HG02938 (cell line): ENCODE results near the gene STX10.

Experiments
- ATAC-seq: cut with Tn5 transposase; IDR thresholded peaks from one replicate; pipeline ENCODE4 v1.9.1; 2021; ENCODE audit warnings: mild to moderate bottlenecking, moderate library complexity; ENCODE audit not compliant: unreplicated experiment

Gene STX10

DNA sequence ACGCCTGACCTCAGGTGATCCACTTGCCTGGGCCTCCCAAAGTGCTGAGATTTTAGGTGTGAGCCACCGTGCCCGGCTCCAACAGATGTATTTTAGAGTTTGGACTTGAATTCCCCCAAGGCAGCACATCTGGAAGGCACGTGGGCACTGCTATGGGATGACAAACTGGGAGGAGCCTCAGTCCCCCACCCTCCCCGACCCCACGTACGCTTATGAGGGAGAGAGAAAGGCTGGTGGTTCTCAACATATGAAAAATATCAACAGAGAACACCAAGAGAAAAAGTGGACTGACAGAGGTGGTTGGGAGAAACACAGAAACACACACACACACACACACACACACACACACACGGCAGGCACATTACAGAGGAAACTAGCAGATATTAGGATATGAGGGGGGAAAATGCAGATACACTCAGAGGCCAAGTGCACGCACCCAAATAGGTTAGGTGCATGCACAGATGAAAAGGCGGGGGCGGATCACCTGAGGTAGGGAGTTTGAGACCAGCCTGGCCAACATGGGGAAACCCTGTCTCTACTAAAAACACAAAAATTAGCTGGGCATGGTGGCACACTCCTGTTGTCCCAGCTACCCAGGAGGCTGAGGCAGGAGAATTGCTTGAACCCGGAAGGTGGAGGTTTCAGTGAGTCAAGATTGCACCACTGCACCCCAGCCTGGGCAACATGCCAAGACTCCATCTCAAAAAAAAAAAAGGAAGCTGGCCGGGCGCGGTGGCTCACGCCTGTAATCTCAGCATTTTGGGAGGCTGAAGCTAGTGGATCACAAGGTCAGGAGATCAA is 3.2 kb downstream of the STX10 start:
- no peak for ATAC-seq

DNA sequence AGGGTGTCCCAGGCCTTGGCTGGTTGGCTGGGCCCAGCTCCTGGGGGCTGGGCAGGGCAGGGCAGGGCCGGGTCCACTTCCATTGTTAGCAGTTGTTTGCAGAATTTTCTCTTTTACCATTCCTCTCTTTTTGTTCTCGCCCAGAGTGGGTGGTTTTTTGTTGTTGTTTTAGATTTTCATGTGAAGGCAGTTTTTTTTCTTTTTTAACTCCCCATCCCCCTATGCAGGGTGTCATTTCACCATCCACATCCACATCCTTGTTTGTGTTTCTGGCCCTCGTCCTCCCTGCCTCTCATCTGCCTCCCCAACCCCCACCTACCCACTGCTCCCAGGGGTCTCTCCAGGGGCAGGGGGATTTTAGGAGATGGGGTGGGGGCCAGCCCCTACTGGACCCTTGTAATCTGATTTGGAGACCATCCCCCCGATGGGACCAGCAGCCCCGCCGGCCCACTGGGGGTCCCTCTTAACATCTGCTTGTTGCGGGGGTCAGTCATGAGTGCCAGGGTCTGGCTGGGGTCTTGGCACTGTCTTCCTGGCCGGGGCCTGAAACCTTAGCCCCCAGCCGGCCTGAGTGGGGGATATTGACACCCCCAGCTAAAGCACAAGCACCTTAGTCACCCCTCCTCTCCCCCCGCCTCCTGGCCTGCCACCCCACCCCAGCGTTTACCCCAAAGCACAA is 10.4 kb downstream of the STX10 start:
- ATAC-seq, result no peak

DNA sequence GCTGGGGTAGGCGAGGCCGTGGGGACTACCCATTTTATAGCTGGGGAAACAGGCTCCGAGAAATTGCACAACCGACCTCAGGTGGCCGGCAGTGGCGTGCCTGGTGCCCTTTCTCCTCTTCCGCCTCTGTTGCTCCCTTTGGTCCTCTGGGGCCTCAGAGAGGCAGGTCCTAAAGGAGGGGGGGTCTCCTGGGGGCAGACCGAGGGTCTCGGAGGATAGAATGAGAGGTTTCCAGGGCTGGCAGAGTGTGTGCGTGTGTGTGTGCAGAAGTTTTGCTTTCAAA is 11.3 kb downstream of the STX10 start:
- no peak for ATAC-seq

DNA sequence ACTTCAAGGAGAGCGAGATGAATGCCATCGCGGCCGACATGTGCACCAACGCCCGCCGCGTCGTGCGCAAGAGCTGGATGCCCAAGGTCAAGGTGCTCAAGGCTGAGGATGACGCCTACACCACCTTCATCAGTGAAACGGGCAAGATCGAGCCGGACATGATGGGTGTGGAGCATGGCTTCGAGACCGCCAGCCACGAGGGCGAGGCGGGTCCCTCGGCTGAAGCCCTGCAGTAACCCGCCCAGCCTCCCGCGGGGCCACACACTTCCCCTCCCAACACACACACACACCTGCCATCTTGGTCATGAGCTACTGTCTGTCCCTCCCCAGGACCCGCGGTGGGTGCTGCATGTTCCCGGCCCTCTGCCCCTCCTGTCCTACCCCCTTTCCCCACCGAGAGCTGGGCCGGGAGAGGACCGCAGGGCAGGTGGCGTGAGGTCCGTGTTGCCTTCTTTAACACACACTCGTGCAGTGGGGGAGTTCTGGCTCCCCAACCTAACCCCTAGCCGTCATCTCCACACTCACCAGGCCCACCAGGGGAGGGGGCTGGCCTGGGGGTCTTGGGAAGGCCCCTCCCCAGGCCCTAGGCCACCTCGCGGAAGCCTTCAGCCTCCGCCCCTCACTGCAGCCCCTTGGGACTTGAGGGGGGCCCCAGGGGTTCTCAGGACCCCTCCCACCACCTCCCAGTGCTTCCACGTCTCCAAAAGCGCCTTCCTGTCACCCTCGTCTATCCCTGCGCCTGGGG is 11.8 kb downstream of the STX10 start:
- no peak for ATAC-seq

DNA sequence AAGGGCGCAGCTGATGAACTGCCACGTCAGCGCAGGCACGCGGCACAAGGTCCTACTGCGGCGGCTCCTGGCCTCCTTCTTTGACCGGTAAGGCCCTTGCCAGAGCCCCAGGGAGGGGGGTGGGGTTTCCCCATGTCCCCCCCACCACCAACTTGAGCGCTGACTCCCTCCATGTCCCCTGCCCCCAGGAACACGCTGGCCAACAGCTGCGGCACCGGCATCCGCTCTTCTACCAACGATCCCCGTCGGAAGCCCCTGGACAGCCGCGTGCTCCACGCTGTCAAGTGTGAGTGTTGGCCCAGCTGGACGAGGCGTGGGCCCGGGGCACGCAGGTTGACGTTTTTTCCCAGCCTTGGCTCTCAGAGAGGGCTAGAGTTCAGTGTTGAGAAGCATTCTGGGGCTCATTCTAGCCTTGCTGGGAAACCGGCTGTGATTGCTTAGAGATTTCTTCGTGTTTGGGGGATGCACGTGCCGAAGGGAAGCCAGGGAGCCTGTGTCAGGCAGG is 12.8 kb downstream of the STX10 start:
- ATAC-seq, result no peak

DNA sequence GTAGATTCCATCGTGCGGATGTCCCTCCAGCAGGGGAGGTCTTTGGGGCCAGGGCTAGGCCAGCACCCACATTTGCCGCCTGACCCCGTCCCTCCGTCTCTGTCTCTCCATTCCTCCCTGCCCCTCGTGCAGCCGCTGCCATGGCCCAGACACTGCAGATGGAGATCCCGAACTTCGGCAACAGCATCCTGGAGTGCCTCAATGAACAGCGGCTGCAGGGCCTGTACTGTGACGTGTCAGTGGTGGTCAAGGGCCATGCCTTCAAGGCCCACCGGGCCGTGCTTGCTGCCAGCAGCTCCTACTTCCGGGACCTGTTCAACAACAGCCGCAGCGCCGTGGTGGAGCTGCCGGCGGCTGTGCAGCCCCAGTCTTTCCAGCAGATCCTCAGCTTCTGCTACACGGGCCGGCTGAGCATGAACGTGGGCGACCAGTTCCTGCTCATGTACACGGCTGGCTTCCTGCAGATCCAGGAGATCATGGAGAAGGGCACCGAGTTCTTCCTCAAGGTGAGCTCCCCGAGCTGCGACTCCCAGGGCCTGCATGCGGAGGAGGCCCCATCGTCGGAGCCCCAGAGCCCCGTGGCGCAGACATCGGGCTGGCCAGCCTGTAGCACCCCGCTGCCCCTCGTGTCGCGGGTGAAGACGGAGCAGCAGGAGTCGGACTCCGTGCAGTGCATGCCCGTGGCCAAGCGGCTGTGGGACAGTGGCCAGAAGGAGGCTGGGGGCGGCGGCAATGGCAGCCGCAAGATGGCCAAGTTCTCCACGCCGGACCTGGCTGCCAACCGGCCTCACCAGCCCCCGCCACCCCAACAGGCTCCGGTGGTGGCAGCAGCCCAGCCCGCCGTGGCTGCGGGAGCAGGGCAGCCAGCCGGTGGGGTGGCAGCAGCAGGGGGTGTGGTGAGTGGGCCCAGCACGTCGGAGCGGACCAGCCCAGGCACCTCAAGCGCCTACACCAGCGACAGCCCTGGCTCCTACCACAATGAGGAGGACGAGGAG is 14.8 kb downstream of the STX10 start:
- no peak for ATAC-seq

DNA sequence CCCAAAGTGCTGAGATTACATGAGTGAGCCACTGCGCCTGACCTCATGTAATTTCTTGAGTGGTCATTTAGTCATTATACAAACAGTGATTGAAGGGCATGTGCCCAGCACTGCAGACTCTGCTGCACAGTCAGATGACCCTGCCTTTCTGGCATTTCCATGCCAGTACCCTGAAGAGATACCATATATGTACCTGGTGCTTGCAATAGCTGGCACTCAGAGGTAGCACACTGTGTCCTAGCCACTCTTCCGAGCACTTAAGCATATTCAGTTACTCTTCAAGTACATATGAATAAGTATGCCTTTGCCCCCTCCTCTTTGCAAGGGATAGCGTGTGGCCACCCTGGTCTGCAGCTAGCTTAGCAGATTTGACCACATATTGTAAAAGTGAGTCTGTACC is 15.5 kb downstream of the STX10 start:
- no peak for ATAC-seq

DNA sequence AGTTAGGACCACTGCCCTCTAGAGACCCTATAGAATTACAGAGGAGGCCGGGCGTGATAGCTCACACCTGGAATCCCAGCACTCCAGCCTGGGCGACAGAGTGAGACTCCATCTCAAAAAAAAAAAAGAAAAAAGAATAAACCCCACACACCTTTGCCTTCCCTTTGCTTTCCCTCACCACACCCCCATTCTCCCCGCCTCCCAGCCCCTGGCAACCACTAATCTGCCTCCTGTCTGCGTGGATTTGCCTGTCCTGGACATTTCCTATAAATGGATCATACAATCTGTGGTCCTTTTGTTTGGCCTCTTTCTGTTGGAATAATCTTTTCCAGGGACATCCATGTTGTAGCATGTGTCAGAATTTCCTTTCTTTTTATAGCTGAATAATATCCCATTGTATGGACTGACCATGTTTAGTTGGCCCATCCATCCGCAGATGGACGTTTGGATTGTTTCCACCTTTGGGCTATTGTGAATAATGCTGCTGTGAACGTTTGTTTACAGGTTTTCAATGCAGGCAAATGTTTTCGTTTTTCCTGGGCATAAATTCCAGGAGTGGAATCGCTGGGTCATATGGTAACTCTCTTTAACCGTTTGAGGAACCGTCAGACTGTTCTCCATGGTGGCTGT is 16.8 kb downstream of the STX10 start:
- no peak for ATAC-seq

DNA sequence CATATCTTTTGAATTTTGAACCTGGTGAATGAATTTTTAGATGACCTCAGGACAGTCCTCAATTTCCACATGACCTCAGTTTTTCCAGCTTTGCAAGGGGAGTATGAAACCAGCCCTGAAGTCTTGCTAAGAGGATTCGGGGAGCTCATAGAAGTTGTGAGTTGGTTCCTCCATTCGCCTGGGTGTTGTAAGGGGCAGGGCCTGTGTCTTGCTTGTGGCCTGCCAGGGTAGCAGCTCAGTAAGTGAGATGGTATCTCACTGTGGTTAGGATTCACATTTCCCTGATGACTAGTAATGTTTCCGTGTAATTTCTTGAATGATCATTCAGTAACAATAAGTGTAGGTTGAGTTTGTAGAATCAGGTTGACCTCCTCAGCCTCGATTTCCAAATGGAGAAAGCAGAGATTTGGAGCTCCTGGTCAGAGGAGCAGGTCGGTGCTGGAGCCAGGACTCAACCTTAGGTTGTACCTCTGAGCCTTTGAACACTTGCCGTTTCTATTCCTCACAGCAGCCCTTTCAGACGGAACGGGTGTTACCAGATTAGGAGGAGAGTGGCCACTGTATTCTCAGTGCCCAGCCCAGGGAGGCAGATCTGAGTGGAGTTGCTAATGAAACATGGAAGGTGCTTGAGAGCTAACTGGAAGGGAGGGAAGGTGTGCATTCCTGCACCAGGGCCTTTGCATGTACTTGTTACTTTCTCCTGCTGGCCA is 17.5 kb downstream of the STX10 start:
- no peak for ATAC-seq

DNA sequence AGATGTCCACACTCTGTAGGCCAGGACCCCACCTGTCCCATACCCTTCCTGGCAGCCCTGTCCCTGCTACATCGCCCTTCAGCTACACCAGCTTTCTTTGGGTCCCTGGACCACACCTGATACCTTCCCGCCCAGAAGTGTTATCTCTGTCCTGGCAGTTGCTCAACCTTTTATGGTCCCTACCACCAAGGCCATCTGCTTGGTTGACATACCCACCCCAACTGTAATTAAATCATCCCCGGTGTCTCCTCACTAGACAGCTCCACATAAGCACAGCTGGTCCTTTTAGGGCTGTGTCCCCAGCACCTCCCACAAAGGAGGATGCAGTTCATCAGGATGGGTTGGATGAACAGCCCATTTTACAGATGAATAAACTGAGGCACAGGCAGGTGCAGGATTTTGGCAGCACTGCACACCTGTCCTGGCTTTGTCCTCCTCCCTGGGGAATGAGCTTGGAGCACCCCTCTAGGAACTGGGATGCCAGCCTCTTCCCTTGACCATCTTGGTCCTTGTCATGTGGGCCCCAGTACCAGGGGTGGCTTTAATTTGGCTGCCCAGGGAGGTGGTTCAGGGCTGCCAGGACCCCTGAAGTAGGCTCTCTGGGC is 19.2 kb downstream of the STX10 start:
- ATAC-seq, result no peak

DNA sequence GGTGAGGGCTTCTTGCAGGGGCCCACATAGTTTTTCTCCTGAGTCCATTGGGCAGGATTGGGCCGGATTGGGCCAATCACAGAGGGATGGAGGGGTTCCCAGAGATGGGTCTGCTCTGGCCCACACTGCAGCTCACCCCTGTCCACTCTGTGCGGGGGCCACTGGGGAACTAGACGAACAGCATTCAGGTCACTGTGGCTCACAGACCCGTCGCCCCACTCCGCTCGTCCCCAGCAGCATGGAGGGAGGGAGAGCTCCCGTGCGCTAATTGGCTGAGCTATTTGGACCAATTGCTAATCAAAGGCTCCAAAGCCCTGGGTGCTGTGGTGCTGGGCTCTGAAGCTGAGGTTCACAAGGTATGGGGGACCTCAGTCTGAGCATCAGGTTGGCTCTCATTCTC is 20.8 kb downstream of the STX10 start:
- no peak for ATAC-seq

DNA sequence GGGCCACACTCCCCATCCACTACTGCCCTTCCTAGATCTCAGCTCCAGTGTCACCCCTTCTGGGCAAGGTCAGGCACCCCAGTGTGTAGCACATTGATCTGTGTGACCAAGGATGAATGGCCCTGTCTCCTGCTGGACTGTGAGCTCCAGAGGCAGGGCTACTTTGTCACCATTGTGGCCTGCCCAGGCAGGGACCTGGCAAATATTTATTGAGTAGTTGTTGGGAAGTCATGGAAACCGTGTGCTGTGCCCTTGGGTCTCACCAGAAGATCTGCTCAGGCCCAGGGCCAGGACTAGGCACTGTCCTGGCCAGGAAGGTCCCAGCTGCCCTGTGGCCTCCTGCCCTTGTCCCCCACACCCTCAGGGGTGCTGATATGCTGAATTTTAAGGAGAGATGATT is 21.6 kb downstream of the STX10 start:
- no peak for ATAC-seq

DNA sequence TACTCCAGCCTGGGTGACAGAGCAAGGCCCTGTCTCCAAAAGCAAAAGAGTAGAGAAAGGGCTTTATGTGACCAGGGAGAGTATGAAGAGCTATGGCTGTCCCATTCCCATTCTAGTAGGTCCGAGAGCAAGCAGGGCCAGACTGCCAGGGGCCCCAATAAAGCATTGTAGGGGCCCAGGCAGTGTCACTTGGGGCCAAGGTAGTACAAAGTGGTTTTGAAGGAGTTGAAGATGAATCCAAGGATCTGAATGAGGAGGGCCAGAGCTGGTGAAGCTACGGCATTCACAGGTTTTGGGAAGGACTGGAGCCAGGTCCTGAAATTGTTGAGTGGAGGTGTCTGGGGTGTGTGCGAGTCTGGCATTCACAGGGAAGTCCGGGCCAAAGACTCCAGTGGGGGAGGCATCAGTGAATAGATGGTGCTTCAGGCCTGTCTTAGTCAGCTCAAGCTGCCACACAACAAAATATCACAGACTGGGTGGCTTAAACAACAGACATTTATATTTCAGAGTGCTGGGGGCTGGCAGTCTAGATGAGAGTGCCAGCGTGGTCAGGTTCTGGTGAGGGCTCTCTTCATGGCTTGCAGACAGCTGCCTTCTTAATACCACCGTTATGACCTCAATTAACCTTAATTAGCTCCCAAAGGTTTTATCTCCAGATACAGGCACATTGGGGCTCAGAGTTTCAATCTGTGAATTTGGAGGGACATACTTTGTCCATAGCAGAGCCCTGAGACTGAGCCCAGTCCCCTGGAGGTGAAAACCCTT is 22.2 kb downstream of the STX10 start:
- no peak for ATAC-seq

DNA sequence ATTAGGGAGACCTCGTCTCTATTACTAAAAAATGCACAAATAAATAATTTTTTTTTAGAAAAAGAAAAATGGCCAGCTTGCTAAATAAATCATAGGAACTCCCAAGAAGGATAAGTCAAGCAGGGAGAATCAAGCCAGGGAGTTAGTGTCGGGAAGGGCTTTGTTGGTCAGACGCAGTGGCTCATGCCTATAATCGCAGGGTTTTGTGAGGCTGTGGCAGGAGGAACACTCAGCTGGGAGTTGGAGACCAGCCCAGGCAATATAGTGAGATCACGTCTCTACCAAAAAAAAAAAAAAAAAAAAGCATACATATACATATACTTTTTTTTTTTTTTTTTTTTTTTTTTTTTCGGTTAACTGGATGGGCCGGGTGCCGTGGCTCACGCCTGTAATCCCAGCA is 23.1 kb downstream of the STX10 start:
- no peak for ATAC-seq

DNA sequence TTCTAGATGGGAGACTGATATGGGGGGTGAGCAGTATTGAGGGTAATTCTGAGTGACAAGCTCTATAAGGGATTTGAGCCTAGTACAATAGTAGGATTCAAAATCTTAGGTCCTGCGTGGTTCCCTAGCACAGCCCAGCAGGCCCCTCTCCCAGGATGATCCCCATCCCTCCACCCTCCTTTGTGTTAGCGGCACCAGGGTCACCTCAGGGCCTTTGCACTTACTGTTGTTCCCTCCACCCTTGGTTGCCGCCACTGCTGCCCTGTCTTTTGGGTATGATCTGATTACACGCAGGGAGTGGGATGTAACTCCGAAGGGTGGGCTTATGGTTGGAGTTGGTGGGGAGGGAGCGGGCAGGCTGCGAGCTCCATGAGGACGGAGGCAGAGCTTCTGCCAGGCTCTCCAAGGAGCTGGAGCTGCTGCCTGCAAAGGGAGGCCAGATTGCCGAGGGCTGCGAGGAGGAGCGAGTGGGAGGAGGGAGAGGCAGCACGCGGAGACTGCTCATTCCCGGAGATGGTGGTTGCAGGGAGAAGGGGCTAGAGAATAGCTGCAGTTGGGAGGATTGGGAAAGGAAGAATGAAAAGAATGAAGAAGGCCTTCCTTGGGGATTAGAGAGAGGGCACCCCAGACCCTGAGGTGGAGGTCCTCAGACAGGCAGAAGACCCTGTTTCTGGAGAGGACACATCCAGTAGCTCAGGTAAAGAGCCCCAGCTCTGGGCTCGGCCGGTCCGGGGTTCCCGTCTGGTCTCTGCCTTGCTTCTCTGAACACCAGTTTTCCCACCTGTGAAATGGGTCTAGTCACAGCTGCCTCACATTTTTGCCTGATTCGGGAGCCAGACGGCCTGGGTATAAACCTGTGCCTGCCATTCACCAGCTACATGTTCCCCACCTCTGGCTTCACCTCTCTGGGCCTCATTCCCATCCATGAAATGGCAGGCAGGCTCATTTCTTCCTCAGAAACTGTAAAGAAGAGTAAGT is 26.9 kb downstream of the STX10 start:
- ATAC-seq, result no peak

DNA sequence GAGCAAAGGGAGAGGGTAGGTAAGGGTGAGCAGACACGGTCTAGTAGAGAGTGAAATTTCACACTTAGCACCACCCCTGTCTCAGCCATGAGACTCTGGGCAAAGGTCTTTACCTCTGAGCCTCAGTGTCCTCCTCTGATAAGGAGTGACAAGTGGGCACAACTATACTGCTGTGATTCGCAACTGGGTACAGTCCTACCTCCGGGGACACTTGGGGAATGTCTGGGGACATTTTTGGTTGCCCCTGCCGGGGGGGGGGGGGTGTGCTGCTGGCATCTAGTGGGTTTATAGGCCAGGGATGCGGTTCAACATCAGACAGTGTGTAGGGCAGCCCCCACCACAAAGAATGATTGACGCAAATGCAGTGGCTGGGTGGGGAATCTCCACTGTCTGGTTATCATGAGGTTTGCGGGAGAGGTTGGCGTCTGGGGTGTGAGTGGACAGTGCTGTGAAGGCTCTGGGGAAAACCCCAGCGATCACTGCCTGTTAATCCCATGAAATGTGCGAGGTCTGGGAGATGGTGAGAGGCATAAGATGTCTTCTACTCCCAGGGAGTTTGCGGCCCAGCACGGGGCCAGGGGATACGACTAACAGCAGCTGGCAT is 27.8 kb downstream of the STX10 start:
- no peak for ATAC-seq
